ENCODE measurements around the gene KRT71. TPM values are rescaled to one million over a fixed set of nuclear protein-coding genes. Genes with fewer than 3 reads are reported as not detected.

The KRT71 gene
- total RNA-seq, 1 donor from 2014 or later = not detected

DNA sequence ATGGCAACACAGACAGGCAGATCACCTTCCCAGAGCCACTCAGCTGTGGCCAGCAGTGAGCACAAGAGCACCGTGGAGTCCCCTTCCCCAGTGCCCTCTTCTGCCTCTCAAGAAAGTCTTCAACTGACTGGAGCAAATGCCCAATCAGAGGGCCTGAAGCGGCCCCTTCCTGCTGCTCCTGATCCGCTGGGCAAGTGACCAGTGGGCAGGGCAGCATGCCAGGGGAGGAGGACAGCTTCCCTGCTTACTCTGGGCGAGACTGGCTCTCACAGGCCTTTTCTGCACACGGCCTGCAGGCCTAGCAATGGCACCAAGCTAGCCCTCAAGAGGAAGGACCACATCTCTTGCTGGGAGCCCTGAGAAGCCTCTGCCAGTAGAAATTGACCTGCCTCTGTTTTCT lies 890 bp downstream of the KRT71 start:
- DNase-seq (ENCODE audit: low read depth) = no peak
- TF ChIP-seq, protein P1, sequence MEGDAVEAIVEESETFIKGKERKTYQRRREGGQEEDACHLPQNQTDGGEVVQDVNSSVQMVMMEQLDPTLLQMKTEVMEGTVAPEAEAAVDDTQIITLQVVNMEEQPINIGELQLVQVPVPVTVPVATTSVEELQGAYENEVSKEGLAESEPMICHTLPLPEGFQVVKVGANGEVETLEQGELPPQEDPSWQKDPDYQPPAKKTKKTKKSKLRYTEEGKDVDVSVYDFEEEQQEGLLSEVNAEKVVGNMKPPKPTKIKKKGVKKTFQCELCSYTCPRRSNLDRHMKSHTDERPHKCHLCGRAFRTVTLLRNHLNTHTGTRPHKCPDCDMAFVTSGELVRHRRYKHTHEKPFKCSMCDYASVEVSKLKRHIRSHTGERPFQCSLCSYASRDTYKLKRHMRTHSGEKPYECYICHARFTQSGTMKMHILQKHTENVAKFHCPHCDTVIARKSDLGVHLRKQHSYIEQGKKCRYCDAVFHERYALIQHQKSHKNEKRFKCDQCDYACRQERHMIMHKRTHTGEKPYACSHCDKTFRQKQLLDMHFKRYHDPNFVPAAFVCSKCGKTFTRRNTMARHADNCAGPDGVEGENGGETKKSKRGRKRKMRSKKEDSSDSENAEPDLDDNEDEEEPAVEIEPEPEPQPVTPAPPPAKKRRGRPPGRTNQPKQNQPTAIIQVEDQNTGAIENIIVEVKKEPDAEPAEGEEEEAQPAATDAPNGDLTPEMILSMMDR (conservative IDR thresholded peaks at IDR 0.05; ENCODE audit: low read depth, low read length) = no peak

DNA sequence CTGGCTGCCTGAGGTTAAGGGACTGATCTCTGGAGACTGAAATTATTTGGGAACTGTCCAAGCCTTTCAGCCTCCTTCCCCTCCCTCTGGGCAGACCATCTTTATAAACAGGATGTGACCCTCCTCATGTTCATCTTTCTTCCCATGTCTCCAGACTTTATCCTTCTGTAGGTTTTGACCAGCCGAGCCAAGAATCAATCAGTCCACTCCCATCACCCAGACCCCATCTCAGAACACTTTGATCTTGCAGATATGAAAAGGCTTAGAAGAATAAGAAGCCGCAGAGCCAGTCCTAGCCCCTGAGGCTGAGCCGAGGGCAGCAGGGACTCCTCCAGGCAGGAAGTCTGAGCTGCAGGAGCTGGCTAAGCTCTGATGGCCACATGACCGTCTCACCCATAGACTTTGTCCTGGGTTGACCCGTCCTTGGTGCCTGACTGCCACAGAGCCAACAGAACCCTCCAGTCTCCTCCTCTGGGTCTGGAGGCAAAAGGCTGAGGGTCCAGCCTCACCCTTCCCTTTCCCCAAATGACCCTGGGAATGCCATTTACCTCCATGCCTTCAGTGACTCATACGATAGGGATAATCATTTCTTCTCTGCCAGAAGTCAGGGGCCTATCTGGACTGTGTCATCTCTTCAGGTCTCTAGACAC lies 1.6 kb downstream of the KRT71 start:
- no peak overlapping the region for H3K4me3 ChIP-seq (ENCODE audit: low read depth, low read length)
- DNase-seq (ENCODE audit: low read depth) = no peak
- TF ChIP-seq, protein P1 (conservative IDR thresholded peaks at IDR 0.05; ENCODE audit: low read depth, low read length) = no peak

More for the DNA sequence above, 890 bp downstream of the KRT71 start:
- H3K4me3 ChIP-seq (ENCODE audit: low read depth, low read length) = no peak overlapping the region

- TF ChIP-seq, protein P1 (conservative IDR thresholded peaks at IDR 0.05; ENCODE audit: low read depth, low read length) = no peak
- no peak overlapping the region for H3K4me3 ChIP-seq (ENCODE audit: low read depth, low read length)
- no peak for DNase-seq (ENCODE audit: low read depth)
Measured at GRCh38 chr12:52546126-52546525, 6.8 kb downstream of the KRT71 start.

DNA sequence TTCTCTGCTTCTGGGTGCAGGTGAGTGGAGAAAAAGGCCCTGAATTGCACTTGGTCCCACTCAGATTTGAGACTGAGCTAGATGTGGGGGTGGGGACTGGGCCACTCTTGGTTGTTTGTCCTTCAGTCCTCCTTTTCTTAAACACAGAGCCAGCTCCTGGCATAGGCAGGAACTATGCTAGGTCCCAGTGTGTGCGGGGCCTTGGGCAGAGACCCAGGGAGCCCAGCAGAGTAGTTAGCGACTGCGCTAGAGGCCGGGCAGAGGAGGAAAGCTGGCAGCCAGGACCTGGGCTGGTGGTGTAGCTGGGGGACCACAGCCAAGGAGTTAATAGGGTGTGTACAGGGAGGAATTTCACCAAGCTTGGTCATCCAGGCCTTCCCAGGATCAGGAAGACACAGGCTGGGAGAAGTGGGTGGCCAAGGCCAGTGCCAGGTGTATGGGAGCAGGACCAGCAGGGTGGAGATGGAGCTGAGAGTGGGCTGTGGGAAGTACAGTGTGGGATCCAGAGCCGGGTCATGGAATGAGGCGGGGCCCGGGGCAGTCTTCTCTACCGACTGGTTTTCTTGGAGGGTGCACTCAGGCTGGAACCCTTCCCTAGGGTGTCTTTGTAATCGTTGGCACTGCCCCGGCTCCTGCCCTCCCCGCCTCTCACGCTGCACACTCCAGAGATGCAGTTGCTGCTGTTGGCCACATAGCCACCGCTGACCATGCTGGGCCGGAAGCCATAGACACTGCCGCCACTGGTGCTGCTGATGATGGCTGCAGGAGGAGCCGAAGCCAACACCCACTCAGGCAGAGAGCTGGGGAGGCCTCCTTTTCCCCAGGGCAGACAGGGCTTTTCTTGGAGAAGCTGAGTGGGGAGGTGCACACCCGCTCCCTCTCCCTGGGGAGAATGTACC lies 8.7 kb downstream of the KRT71 start:
- no peak for DNase-seq (ENCODE audit: low read depth)
- TF ChIP-seq, protein P1 (conservative IDR thresholded peaks at IDR 0.05; ENCODE audit: low read depth, low read length) = no peak
- H3K4me3 ChIP-seq (ENCODE audit: low read depth, low read length) = no peak overlapping the region

DNA sequence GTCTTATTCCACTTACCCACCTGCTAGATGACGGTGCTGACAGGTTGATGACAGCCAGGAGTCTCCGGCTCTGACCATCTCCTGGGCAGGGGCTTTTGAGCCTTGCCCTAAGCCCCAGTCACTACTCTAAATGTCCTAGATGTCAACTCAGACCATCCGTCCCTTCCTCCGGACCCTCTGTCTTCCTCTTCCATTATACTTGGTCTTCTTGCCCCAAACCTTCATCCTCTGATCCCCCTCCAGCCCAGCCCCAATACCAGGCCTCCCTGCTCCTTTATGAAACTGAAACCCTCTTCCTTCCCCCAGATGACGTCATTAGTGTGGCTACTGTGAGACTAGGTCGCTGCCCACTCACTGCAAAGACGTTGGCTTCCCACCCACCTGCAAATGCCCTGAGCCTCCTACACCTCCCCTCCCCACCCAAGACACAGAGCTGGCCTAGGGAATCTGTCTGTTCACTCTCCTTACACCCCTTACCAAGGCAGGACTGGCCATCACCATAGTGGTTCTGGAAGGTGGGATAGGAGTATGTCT lies 10.1 kb downstream of the KRT71 start:
- no peak overlapping the region for H3K4me3 ChIP-seq (ENCODE audit: low read depth, low read length)
- no peak for DNase-seq (ENCODE audit: low read depth)
- TF ChIP-seq, protein P1 (conservative IDR thresholded peaks at IDR 0.05; ENCODE audit: low read depth, low read length) = no peak

GRCh38 chr12:52542157-52542556 lies 10.8 kb downstream of the KRT71 start:
- no peak for DNase-seq (ENCODE audit: low read depth)
- no peak overlapping the region for H3K4me3 ChIP-seq (ENCODE audit: low read depth, low read length)
- TF ChIP-seq, protein P1 (conservative IDR thresholded peaks at IDR 0.05; ENCODE audit: low read depth, low read length) = no peak
